Esophagus squamous epithelium (tissue), 4 donors: Measurements from ENCODE around the gene GALNT14.

Source experiments
- CTCF ChIP-seq, 6 experiments: fragments of 450-650 bp in 4 of 6; fragments of 200-600 bp in 2 of 6; sonication (generic) in 2 of 6; IDR thresholded peaks; one replicate each; pipeline ENCODE4 v1.5.1; 2016 to 2019; ENCODE audit warnings: antibody characterized with exemption in 6 of 6, mild to moderate bottlenecking in 4 of 6, moderate library complexity in 4 of 6
- POLR2A ChIP-seq, 4 donors: fragments of 450-650 bp; IDR thresholded peaks; one replicate each; pipeline ENCODE4 v1.6.1; 2017; ENCODE audit warnings: antibody characterized with exemption in 4 of 4, mild to moderate bottlenecking in 4 of 4, moderate library complexity in 3 of 4

GRCh38 chr2:30958918-30959265 lies 179.3 kb downstream of the GALNT14 start:
- TF ChIP-seq CTCF (IDR thresholded peaks at IDR 0.05) (no peak), POLR2A (IDR thresholded peaks at IDR 0.05) (no peak)
